ENCODE measurements around the gene EPS15. TPM values are rescaled to one million over a fixed set of nuclear protein-coding genes. Genes with fewer than 3 reads are reported as not detected.

The EPS15 gene
- total and polyA plus RNA-seq, 2 of the 8 experiments (the other 6 are each of a cell fraction or from before 2014, with no cell fraction given) = 15.9 to 57.2 TPM

- Histone ChIP-seq H2AFZ (ENCODE audit: low read length) (no peak overlapping the region), H3K27ac (ENCODE audit: low read depth, low read length) (no peak overlapping the region), H2BK12ac (ENCODE audit: low read depth, low read length) (no peak overlapping the region), H2AK5ac (ENCODE audit: low read depth, low read length) (no peak overlapping the region), H3K36me3 (ENCODE audit: control insufficient read depth in 2 of 4, insufficient read depth in 4 of 4, low read length in 3 of 4) (no peaks in the 10 kb centered on the region), H3K4ac (replicated peaks; ENCODE audit: insufficient read length, low read depth, low read length) (no peak overlapping the region), H4K20me1 (replicated peaks in 1 of 2; ENCODE audit: control insufficient read depth in 1 of 2, insufficient read depth in 2 of 2, low read length in 2 of 2) (peaks cover 0 to 1% of the 10 kb centered on the region in 2 experiments), H3K23ac (ENCODE audit: insufficient read length) (no peak overlapping the region), H4K91ac (replicated peaks; ENCODE audit: insufficient read length, low read length) (no peak overlapping the region), H3K4me1 (replicated peaks in 1 of 4; ENCODE audit: control insufficient read depth in 3 of 4, insufficient read depth in 4 of 4, low read length in 3 of 4) (peaks cover 0 to 7% (median 3%) of the 10 kb centered on the region in 4 experiments; a peak in 3 of 7 replicates), H3K4me3 (ENCODE audit: extremely low read depth in 1 of 4, insufficient read depth in 2 of 4, low read depth in 3 of 4, low read length in 4 of 4) (no peak overlapping the region), H3K18ac (ENCODE audit: extremely low read depth, low read length) (no peak overlapping the region), H3K9me3 (ENCODE audit: insufficient read depth in 2 of 2, low read depth in 1 of 2, low read length in 1 of 2) (no peaks in the 10 kb centered on the region), H2BK15ac (ENCODE audit: low read length) (no peak overlapping the region), H2BK120ac (replicated peaks; ENCODE audit: low read depth, low read length) (no peak overlapping the region), H2BK20ac (ENCODE audit: low read length) (no peak overlapping the region), H3K56ac (replicated peaks; ENCODE audit: insufficient read length, low read depth, low read length) (no peak overlapping the region), H3K79me2 (ENCODE audit: control insufficient read depth in 1 of 2, insufficient read depth in 2 of 2, low read length in 2 of 2) (no peaks in the 10 kb centered on the region), H3K27me3 (replicated peaks in 1 of 4; ENCODE audit: control insufficient read depth in 3 of 4, extremely low read depth in 1 of 4, insufficient read depth in 3 of 4, low read length in 3 of 4) (no peaks in the 10 kb centered on the region), H3K9ac (replicated peaks in 1 of 4; ENCODE audit: extremely low read depth in 1 of 4, low read depth in 3 of 4, low read length in 3 of 4) (no peak overlapping the region), H4K8ac (ENCODE audit: extremely low read depth, insufficient read depth, low read length) (no peak overlapping the region), H3K79me1 (ENCODE audit: low read depth, low read length) (no peaks in the 10 kb centered on the region), H3K23me2 (ENCODE audit: low read depth, low read length) (no peaks in the 10 kb centered on the region; the same call in 1 of the 2 replicates), H3K4me2 (ENCODE audit: insufficient read depth in 1 of 2, low read depth in 2 of 2, low read length in 2 of 2) (no peak overlapping the region), H4K5ac (ENCODE audit: insufficient read length, low read depth, low read length) (no peak overlapping the region), H3K14ac (ENCODE audit: insufficient read length) (no peak overlapping the region), H2BK5ac (ENCODE audit: low read depth, low read length) (no peak overlapping the region)
- POLR2A ChIA-PET (ENCODE audit: partially characterized antibody) = no interaction called here
- DNase-seq (ENCODE audit: low read depth in 1 of 2, low spot score in 2 of 2) = no peak
- FAIRE-seq = no peak
- TF ChIP-seq CEBPB (IDR thresholded peaks at IDR 0.05; ENCODE audit: low read depth, low read length) (no peak), CTCF (IDR thresholded peaks at IDR 0.05; ENCODE audit: control extremely low read depth in 1 of 3, insufficient read depth in 1 of 3, low read depth in 1 of 3, low read length in 3 of 3) (no peak), POU5F1 (IDR thresholded peaks at IDR 0.05; ENCODE audit: low read depth, low read length) (no peak), CHD1 (IDR thresholded peaks at IDR 0.05; ENCODE audit: low read depth, low read length) (no peak), HDAC6 (IDR thresholded peaks at IDR 0.05; ENCODE audit: low read depth, low read length) (no peak), USF2 (IDR thresholded peaks at IDR 0.05; ENCODE audit: low read length) (no peak)
- CTCF ChIA-PET (ENCODE audit: partially characterized antibody) = no interaction called here
These were observed 195.3 kb downstream of the EPS15 start for GRCh38 chr1:51323778-51324177.

Measured in H1 (cell line).